GM18507 (cell line): ENCODE measurements around the gene CLBA1.
"Not testable (repeated sequence)": the region's sequence is repeated elsewhere in the genome, so short reads cannot be mapped to it uniquely, and the experiment has no call there.

Experiments
- DNase-seq: peaks from one replicate; pipeline ENCODE4 v3.0.0; 2011; ENCODE audit warnings: low read depth; ENCODE audit not compliant: insufficient read length; ENCODE audit errors: extremely low spot score
- FAIRE-seq: peaks from 2 replicates; lab custom pipeline; 2011; peaks lifted over from hg19 to GRCh38; lab: Jason Lieb, UNC

Gene CLBA1

GRCh38 chr14:105030836-105031396, 45.3 kb downstream of the CLBA1 start:
- no peak for FAIRE-seq
- no peak for DNase-seq

DNA sequence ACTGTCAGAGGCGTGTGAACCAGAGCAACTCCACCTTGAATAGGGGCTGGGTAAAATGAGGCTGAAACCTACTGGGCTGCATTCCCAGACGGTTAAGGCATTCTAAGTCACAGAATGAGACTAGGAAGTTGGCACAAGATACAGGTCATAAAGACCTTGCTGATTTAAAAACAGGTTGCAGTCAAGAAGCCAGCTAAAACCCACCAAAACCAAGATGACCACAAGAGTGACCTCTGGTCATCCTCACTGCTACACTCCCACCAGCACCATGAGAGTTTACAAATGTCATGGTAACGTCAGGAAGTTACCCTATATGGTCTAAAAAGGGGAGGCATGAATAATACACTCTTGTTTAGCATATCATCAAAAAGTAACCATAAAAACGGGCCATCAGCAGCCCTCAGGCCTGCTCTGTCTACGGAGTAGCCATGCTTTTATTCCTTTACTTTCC, 46.9 kb downstream of the CLBA1 start:
- FAIRE-seq, DNase-seq: not testable (repeated sequence)

DNA sequence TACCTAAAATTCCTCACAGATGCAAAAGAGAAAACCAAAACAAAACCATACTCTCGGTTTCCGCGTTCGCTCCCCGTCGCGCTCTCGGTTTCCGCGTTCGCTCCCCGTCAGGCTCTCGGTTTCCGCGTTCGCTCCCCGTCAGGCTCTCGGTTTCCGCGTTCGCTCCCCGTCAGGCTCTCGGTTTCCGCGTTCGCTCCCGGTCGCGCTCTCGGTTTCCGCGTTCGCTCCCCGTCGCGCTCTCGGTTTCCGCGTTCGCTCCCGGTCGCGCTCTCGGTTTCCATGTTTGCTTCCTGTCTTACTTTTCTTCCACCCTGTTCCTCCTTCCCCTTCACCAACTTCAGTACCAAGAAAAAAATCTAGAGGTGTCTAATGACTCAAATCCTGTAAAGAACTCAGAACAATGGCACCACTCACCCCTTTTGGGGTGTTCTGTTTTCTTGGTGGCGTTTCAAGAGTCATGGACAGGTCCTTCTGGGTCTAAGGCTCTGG, 47.9 kb downstream of the CLBA1 start:
- FAIRE-seq, DNase-seq: not testable (repeated sequence)

DNA sequence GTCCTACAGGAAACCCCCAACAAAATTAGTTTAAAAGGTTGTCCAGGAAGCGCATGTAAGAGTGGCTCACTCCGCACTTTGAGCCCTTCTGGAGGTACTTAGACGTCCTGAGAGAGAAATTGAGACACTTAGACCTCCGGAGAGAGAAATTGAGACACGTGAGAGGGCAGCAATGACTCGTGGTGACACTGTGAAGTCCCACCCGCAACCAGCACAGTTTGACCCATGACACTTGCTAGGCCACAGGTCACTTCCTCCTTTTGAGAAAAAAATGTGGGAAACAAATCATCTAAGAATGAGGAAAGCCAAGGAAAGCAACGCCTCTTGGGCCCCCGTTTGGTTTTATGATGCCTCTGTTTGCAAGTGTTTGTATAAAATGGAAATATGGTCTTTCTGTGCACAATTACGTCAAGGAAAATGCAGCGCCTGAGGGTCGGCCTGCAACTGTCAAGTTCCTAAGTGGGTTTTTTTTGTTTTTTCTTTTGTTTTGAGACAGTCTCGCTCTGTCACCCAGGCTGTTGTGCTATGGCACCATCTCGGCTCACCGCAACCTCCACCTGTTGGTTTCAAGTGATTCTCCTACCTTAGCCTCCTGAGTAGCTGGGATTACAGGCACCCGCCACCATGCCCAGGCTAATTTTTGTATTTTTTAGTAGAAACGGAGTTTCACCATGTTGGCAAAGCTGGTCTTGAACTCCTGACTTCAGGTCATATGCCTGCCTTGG, 48.9 kb downstream of the CLBA1 start:
- no peak for DNase-seq
- no peak for FAIRE-seq

GRCh38 chr14:105035616-105036015, 50.0 kb downstream of the CLBA1 start:
- DNase-seq, FAIRE-seq: not testable (repeated sequence)

DNA sequence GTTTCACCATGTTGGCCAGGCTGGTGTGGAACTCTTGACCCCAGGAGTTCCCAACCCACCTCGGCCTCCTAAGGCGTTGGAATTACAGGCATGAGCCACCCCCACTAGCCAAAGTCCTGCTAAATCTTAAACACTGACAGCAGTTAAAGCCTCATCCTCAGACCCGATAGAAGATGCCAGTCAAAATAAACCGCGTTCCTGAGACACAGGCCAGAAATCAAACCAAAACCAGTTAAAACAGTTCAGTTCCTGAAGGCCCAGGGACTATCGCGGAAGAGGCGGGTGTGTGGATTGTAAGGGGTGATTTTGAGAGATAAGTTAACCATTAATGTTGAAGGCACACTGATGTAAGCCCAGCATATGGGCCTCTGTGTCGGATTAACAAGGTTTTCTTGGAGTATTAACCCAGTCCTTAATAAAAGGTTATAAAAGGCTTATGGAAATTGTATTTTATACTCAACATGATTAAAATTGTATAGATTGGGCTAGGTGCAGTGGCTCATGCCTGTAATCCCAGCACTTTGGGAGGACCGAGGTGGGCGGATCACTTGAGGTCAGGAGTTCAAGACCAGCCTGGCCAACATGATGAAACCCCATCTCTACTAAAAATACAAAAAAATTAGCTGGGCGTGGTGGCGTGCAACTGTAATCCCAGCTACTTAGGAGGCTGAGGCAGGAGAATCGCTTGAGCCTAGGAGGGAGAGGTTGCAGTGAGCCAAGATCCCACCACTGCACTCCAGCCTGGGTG, 54.0 kb downstream of the CLBA1 start:
- FAIRE-seq (no peak), DNase-seq (no peak)

DNA sequence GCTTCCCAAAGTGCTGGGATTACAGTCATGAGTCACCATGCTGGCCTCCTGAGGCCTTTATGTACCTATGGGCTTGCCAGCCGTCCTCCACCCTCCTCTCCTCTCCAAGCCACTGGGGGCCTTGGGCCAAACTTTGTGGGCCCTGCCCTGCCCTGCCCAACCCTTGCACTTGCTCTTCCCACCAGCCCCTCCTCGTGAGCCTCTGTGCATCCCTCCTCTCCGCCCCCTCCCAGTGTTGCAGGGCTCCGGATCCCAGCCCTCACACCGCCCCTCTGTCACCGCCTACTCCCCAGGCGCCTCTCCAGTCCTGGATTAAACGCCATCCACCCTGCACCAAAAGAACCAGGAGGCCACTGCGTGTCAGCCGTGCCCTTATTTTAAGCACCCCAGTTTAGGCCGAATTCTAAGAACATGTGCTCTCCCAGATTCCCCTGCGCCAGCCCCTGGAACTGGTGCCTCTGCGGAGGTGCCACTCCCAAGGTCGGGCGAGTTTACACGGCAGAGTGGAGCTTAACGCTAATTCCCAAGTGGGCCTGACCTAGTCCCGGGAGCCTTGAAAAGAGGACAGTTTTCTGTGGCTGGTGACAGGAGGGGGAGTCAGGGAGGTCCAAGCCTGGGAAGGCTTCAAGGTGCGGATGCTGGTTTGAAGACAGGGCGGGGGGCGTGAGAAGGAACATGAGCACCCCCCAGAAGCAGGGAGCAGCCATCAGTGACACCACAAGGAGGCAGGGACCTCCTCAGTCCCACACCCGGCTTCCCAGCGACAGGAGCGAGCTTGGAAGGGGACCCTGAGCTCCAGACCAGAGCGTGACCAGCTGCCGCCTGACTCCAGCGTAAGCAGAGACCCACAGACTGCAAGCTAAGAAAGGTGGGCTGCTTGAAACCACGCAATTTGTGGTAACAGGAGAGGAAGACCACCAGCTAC, 56.5 kb downstream of the CLBA1 start:
- FAIRE-seq = no peak
- no peak for DNase-seq

DNA sequence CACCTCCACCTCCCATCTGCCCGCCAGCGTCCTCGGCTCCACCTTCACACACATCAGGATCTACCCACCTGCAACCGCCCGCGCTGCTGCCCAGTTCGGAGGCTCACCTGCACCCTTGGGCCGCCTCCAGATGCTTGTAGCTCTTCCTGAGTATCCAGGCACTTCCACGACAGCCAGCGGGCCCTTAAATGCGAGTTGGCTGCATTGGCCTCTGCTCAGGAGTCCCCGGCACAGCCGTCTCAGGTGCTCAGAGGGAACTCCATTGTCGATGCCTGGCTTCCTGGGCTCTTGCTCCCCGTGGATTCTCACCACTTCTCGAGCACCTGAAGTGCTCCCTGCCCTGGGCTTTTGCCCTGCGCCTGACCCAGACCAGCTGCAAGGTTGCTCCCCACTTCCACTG, 57.2 kb downstream of the CLBA1 start:
- FAIRE-seq (no peak), DNase-seq (no peak)

- FAIRE-seq (no peak), DNase-seq (no peak)
Measured at GRCh38 chr14:105043641-105044040, 58.1 kb downstream of the CLBA1 start.
